K562 (cell line): ENCODE results near the gene DISC1. TPM values are rescaled to one million over a fixed set of nuclear protein-coding genes. Genes with fewer than 3 reads are reported as not detected.
A peak's percentile ranks its signal among the peaks of the same experiment; 100 is the strongest.

Source experiments
- ATAC-seq: fragments of 200-7000 bp; cut with Tn5 transposase; 3 replicates; pipeline ENCODE4 v1.9.1; 2020; ENCODE audit warnings: moderate library complexity
- BruUV-seq: library from RNA; stranded (reverse); fragments of 400-500 nt; replicated peaks from 2 replicates; lab custom pipeline; 2021; lab: Mats Ljungman, UMichigan
- CTCF ChIA-PET: fragments of 300-600 bp; formaldehyde crosslinking; extraction: SDS; loops from one replicate; lab custom pipeline; 2021; ENCODE audit warnings: low intra/inter-chr PET ratio; lab: Yijun Ruan, JAX
- POLR2A ChIA-PET: fragments of 300-600, 350-650 bp; sonication (Branson Sonifier 250); formaldehyde crosslinking; extraction: SDS; loops from one replicate; lab custom pipeline; 2021; ENCODE audit warnings: antibody characterized with exemption, inconsistent platforms; lab: Yijun Ruan, JAX
- DNase-seq, 4 experiments: peaks; one replicate each; pipeline versions ENCODE4 v3.0.0 to v3.0.0-alpha.2; 2011 to 2018; ENCODE audit warnings: low spot score in 3 of 4, mixed read lengths in 3 of 4; ENCODE audit errors: extremely low read depth in 1 of 4
- FAIRE-seq: peaks from 2 replicates; lab custom pipeline; 2011; peaks lifted over from hg19 to GRCh38; lab: Jason Lieb, UNC
- H2AFZ ChIP-seq: 2 replicates; pipeline ENCODE4 v1.6.0; 2011; ENCODE audit warnings: low read depth, low read length, control low read depth, inconsistent platforms
- H3K27ac ChIP-seq: fragments of 200-600 bp; 3 replicates; pipeline ENCODE4 v1.8.0; 2011; ENCODE audit warnings: low read depth, mild to moderate bottlenecking, control low read depth, inconsistent platforms, low read length, moderate library complexity, mixed read lengths; ENCODE audit errors: extremely low read depth
- H3K27me3 ChIP-seq, 2 experiments: fragments of 300-600 bp in 1 of 2; 2 replicates in 1 of 2; 3 replicates in 1 of 2; pipeline versions ENCODE4 v1.6.0 to v1.8.0; 2011; ENCODE audit warnings: inconsistent platforms in 2 of 2, low read length in 2 of 2, mild to moderate bottlenecking in 1 of 2, mixed read lengths in 1 of 2, moderate library complexity in 1 of 2; ENCODE audit not compliant: control insufficient read depth in 2 of 2, insufficient read depth in 2 of 2
- H3K36me3 ChIP-seq: fragments of 300-600 bp; 3 replicates; pipeline ENCODE4 v1.8.0; 2011; ENCODE audit warnings: mild to moderate bottlenecking, low read length, inconsistent platforms; ENCODE audit not compliant: control insufficient read depth, insufficient read depth
- H3K4me1 ChIP-seq, 2 experiments: fragments of 200-600 bp in 1 of 2; replicated peaks in 1 of 2; 2 replicates in 1 of 2; 3 replicates in 1 of 2; pipeline versions ENCODE4 v1.5.1 to v1.8.0; 2011; ENCODE audit warnings: inconsistent platforms in 2 of 2, low read length in 2 of 2, mild to moderate bottlenecking in 1 of 2, mixed read lengths in 1 of 2, moderate library complexity in 1 of 2; ENCODE audit not compliant: control insufficient read depth in 2 of 2, insufficient read depth in 2 of 2
- H3K4me2 ChIP-seq: 2 replicates; pipeline ENCODE4 v1.6.1; 2011; ENCODE audit warnings: low read length, control low read depth, inconsistent platforms, mixed read lengths; ENCODE audit not compliant: insufficient read depth
- H3K4me3 ChIP-seq: fragments of 200-600 bp; sonication (generic), shearing (Covaris generic); 2 replicates; pipeline ENCODE4 v1.5.1; 2016; ENCODE audit warnings: control low read depth, inconsistent platforms
- H3K79me2 ChIP-seq: fragments of 200-600 bp; 3 replicates; pipeline ENCODE4 v1.8.0; 2011; ENCODE audit warnings: low read length, inconsistent platforms; ENCODE audit not compliant: control insufficient read depth, insufficient read depth
- H3K9ac ChIP-seq, 2 experiments: 2 replicates each; pipeline versions ENCODE4 v1.6.0 to v1.6.1; 2011; ENCODE audit warnings: low read depth in 2 of 2, low read length in 2 of 2, control low read depth in 1 of 2, inconsistent platforms in 1 of 2, mild to moderate bottlenecking in 1 of 2, mixed read lengths in 1 of 2; ENCODE audit not compliant: insufficient read depth in 1 of 2
- H3K9me1 ChIP-seq: one replicate; pipeline ENCODE4 v1.6.0; 2011; ENCODE audit warnings: inconsistent platforms, mild to moderate bottlenecking, low read length, moderate library complexity; ENCODE audit not compliant: control insufficient read depth, insufficient read depth
- H3K9me3 ChIP-seq: replicated peaks from 2 replicates; pipeline ENCODE4 v1.5.1; 2011; ENCODE audit warnings: low read depth, low read length, inconsistent platforms; ENCODE audit not compliant: control insufficient read depth, insufficient read depth
- H4K20me1 ChIP-seq: replicated peaks from 2 replicates; pipeline ENCODE4 v1.6.1; 2011; ENCODE audit warnings: low read length, inconsistent platforms, mixed read lengths; ENCODE audit not compliant: control insufficient read depth, insufficient read depth
- CLOCK ChIP-seq: fragments of 250-450 bp; sonication (Bioruptor Pico); IDR thresholded peaks from 2 replicates; pipeline ENCODE4 v1.4.0; 2020; ENCODE audit warnings: mild to moderate bottlenecking, moderate library complexity, borderline replicate concordance
- HCFC1 ChIP-seq: IDR thresholded peaks from 2 replicates; pipeline ENCODE4 v1.6.1; 2012; ENCODE audit warnings: low read depth, low read length, improper control_type of control experiment
- SMARCB1 ChIP-seq: IDR thresholded peaks from 2 replicates; pipeline ENCODE4 v1.6.1; 2011; ENCODE audit warnings: improper control_type of control experiment, low read depth; ENCODE audit not compliant: insufficient read length
- TARDBP ChIP-seq: fragments of 450-650 bp; IDR thresholded peaks from 2 replicates; pipeline ENCODE4 v1.6.1; 2016
- ZNF75A ChIP-seq: fragments of 450-650 bp; formaldehyde crosslinking; IDR thresholded peaks from 2 replicates; pipeline ENCODE4 v1.4.0; 2020; ENCODE audit warnings: mild to moderate bottlenecking
- WGBS: fragments of 100-300 bp; shearing (Covaris generic); methylation state at CpG from one replicate; pipeline ENCODE4 v1.1.6; 2016; ENCODE audit warnings: low coverage, mixed read lengths; ENCODE audit not compliant: insufficient coverage; ENCODE audit errors: missing lambda C conversion rate; 5-methylcytosine and 5-hydroxymethylcytosine counted together
- in situ Hi-C: fragments of 300-500 bp; cut with MboI; formaldehyde crosslinking; loops from 4 replicates; pipeline ENCODE4 v1.15.0; 2018; ENCODE audit warnings: inconsistent platforms, mixed read lengths
- intact Hi-C: fragments of 100-400 bp; cut with micrococcal nuclease; formaldehyde crosslinking; loops from 2 replicates; pipeline ENCODE4 v1.14.2; 2022
- polyA plus RNA-seq, 8 experiments: library from polyadenylated mRNA; depleted of rRNA in 4 of 8; stranded (reverse) in 5 of 8; unstranded in 3 of 8; fragments of >200 nt; fragmentation: Nextera tagmentation in 2 of 8; fragmentation: Illumina TruSeq in 1 of 8; extraction: Ambion mirVana in 2 of 8; extraction: Trizol in 1 of 8; gene quantifications; 2 replicates each; pipeline versions ENCODE4 v1.2.1 to v1.2.3, GENCODE V29; 2011 to 2014; ENCODE audit warnings: inconsistent platforms in 1 of 8, missing spikeins in 1 of 8
- total RNA-seq, 7 experiments: library from RNA; depleted of rRNA in 6 of 7; stranded (reverse); fragments of >200 nt in 6 of 7; fragmentation: Illumina TruSeq in 2 of 7; extraction: Trizol in 2 of 7; gene quantifications; 2 replicates each; pipeline versions ENCODE4 v1.2.1 to v1.2.3, GENCODE V29; 2011 to 2021; ENCODE audit warnings: low replicate concordance in 1 of 7

Gene DISC1
- total and polyA plus RNA-seq, 9 of the 15 experiments (the other 6 are each of a cell fraction or from before 2014, with no cell fraction given): 0.01 to 0.11 (median 0.08) TPM; not detected in 1

GRCh38 chr1:231705806-231706760 is 79.5 kb downstream of the DISC1 start:
- Histone ChIP-seq H3K79me2 (no peaks in the 10 kb centered on the region), H4K20me1 (no peaks in the 10 kb centered on the region), H3K9me1 (no peaks in the 10 kb centered on the region), H3K4me3 (no peak overlapping the region), H3K9ac (no peak overlapping the region), H3K27ac (no peak overlapping the region), H3K36me3 (no peaks in the 10 kb centered on the region), H3K9me3 (no peaks in the 10 kb centered on the region), H3K27me3 (peaks cover 0 to 4% of the 10 kb centered on the region in 2 experiments; a peak in 1 of 5 replicates), H2AFZ (no peak overlapping the region), H3K4me2 (no peak overlapping the region), H3K4me1 (no peaks in the 10 kb centered on the region)
- TF ChIP-seq SMARCB1: no peak
- TF ChIP-seq HCFC1: no peak
- no peak for TF ChIP-seq CLOCK
- peak; percentile 80; the same call in 1 of the 2 replicates for TF ChIP-seq ZNF75A (CRISPR knock-in tag)
- no peak for TF ChIP-seq TARDBP
- WGBS: 0% methylated on average over 6 of the region's 6 CpGs
- DNase-seq: no peak
- CTCF ChIA-PET: no interaction called here
- intact Hi-C loops (no loop called here), in situ Hi-C loops (no loop called here)
- FAIRE-seq: no peak
- POLR2A ChIA-PET: no interaction called here
- no TSS peak for BruUV-seq
- peak; percentile 54; the same call in 2 of the 3 replicates for ATAC-seq
